ENCODE measurements around the gene COMP.

The COMP gene

GRCh38 chr19:18783958-18784785 is 6.9 kb downstream of the COMP start:
- no peak for DNase-seq (ENCODE audit: low read depth in 2 of 2)

DNA sequence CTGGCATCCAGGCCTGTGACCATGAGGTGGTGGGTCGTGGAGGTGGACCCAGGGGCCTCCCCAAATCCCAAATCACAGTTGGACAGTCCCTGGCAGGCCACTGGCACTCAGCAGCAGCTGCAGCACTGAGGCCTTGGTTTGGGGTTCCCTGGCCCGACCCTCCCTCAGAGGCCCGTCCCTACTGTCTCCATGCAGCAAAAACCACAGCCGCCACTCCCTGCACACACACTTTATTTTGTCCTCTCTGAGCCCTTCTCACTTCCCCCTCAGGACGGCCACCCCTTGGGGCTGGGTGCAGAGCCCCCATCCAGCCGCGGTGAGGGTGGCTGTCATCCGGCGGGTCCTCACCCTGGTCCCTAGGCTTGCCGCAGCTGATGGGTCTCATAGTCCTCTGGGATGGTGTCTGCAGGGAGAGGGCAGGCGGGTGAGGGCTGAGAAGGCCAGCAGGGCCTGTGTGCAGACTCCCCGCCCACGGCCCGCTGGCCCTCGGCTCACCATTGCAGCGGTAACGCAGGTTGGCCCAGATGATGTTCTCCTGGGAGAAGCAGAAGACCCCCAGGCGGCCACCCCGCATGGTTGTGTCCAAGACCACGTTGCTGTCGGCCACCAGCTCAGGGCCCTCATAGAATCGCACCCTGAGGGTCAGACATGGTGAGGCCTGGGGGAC is 8.4 kb downstream of the COMP start:
- no peak for DNase-seq (ENCODE audit: low read depth in 2 of 2)

DNA sequence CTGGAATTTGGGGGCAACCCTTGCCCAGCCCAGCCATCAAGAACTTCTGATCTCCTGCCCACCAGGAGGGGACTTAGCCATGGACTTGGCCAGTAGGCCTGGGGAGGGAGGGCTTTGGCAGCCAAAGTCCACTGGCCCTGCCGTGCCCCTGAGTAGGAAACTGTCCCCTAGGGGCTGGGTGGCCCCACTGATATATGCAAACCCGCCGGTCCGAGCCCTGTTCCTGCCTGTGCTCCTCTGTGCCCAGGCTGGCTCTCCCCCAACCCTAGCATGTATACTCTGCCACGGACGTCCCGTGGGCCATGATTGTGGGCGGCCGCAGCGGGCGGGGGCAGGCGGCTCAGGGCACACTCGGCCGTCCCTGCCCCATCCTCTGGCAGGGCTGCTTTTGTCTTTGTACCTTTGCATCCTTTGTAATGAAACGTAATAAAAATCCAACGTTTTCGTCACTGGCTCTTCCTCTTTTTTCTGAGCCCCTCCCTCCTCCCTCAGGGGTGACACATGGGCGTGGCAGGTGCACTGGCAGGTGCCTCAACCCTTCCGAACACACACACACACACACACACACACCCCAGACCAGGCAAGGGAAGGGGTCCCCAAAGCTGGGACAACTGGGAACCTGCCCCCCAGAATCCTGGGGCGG is 9.1 kb downstream of the COMP start:
- DNase-seq (ENCODE audit: low read depth in 2 of 2), result no peak

DNA sequence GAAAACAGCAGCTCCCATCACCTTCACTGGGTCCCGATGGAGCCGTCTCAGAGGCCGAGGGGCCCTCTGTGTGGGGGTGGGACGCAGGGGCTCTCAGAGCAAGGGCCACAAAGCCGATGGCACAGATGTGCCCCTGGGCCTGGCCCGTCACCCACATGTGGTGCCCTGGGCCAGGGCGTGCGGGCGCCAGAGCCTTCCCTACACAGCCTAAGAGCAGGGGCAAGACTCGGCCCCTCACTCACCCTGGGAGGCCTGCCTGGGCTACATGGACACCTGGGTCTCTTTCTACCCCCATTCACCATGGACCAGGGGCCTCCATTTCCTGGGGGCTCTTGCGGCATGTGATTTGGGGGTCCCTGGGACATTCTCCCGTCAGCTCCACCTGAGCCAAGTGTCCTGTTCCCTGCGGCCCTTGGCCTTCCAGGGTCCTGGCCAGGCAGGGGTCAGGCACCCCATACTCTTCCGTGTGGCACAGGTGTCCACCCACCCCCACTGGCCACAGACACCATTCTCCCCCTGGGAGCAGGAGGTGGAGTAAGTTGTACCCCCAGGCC is 10.0 kb downstream of the COMP start:
- DNase-seq (ENCODE audit: low read depth in 2 of 2), result no peak

- no peak for DNase-seq (ENCODE audit: low read depth in 2 of 2)
Observed at GRCh38 chr19:18780631-18781030, 10.5 kb downstream of the COMP start.

- no peak for DNase-seq (ENCODE audit: low read depth in 2 of 2)
Observed at GRCh38 chr19:18780081-18780480, 11.0 kb downstream of the COMP start.

GRCh38 chr19:18778826-18779495 is 12.1 kb downstream of the COMP start:
- DNase-seq (ENCODE audit: low read depth in 2 of 2), result no peak

GRCh38 chr19:18778076-18778389 is 13.1 kb downstream of the COMP start:
- DNase-seq (ENCODE audit: low read depth in 2 of 2), result no peak

DNA sequence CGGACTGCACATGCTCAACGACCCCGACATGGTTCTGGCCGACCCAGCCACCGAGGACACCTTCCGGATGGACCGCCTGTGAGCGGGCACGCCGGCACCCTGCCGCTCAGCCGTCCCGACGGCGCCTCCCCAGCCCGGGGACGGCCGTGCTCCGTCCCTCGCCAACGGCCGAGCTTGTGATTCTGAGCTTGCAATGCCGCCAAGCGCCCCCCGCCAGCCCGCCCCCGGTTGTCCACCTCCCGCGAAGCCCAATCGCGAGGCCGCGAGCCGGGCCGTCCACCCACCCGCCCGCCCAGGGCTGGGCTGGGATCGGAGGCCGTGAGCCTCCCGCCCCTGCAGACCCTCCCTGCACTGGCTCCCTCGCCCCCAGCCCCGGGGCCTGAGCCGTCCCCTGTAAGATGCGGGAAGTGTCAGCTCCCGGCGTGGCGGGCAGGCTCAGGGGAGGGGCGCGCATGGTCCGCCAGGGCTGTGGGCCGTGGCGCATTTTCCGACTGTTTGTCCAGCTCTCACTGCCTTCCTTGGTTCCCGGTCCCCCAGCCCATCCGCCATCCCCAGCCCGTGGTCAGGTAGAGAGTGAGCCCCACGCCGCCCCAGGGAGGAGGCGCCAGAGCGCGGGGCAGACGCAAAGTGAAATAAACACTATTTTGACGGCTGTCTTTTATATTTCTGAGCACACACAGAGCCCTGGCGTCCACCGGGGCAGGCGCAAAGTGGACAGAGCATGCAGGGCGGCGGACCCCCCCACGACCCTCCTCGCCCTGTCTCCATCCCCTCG is 13.6 kb downstream of the COMP start:
- DNase-seq (ENCODE audit: low read depth in 2 of 2), result no peak

- DNase-seq (ENCODE audit: low read depth in 2 of 2), result no peak
Observed at GRCh38 chr19:18776736-18777135, 14.4 kb downstream of the COMP start.

- no peak for DNase-seq (ENCODE audit: low read depth in 2 of 2)
Observed at GRCh38 chr19:18776288-18776594, 14.9 kb downstream of the COMP start.

DNA sequence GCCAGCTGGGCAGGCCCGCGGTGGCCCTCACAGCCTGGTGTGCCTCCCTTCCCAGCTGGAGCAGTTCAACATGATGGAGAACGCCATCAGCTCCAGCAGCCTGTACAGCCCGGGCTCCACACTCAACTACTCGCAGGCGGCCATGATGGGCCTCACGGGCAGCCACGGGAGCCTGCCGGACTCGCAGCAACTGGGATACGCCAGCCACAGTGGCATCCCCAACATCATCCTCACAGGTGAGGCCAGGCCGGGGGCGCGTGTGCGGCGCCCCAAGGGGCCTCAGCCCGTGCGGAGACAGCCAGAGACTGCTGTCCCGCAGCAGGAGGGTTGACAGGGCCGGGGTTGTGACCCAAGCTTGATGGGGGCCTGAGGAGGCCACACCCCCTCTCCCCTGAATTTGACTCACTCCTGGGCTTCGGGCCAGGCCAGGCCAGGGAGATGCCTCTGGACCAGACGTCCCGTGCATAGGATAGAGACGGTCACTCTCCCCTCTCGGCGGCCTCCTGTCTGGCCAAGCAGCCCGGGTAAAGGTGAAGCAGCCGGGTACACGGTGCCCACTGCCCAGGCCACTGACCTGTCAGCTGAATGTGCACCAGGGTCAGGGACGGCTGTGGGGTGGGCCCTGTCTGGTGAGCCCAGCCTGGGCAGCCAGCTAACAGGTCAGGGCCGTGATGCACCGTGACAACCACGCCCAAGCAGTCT is 15.4 kb downstream of the COMP start:
- DNase-seq (ENCODE audit: low read depth in 2 of 2), result no peak

GRCh38 chr19:18774782-18775444 is 16.2 kb downstream of the COMP start:
- DNase-seq (ENCODE audit: low read depth in 2 of 2), result no peak

- no peak for DNase-seq (ENCODE audit: low read depth in 2 of 2)
Observed at GRCh38 chr19:18774107-18774506, 17.0 kb downstream of the COMP start.

GRCh38 chr19:18773682-18774081 is 17.4 kb downstream of the COMP start:
- DNase-seq (ENCODE audit: low read depth in 2 of 2), result no peak

DNA sequence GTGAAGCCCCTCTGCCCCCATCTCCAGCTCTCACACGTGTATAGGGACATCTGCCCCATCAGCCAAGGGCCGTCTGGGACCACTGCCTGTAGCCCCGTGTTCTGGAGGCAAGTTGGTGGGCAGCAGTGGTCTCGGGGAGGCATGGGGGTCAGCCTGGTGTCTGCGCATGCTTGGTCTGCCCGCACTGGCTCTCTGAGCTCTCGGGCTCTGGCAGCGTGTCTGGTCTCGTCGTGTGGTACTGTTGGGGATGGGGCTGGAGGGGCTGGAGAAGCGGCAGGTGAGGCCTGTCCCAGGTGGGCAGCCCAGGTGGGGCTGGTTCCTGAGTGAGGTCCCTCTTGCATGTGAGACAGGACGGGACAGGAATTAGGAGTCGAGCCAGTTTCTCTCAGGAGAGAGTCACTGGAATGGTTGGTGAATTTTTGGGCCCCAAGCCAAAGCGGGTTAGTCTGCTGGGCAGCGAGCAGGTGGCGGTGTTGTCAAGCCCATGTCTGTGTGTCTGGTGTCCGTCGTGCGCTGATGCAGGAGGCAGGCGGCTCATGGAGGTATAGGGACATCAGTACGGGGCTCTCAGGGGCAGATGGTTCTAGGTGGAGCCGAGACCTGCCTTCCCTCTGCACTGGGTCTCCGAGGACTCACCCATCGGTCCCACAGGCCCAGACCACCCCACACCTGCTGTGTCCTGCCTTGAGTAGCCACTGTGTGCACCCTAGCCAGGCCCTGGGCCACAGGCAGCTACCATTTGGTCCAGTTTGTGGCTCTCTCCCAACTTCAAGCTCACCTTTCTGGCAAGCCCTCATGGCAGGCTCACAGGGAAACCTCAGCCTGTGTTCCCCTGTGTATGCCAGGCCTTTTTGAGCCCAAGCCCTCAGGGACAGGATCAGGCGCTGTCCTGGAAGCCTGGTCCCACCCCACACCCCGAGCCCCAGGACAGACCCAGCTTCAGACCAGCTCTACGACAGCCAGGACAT is 18.2 kb downstream of the COMP start:
- no peak for DNase-seq (ENCODE audit: low read depth in 2 of 2)

DNA sequence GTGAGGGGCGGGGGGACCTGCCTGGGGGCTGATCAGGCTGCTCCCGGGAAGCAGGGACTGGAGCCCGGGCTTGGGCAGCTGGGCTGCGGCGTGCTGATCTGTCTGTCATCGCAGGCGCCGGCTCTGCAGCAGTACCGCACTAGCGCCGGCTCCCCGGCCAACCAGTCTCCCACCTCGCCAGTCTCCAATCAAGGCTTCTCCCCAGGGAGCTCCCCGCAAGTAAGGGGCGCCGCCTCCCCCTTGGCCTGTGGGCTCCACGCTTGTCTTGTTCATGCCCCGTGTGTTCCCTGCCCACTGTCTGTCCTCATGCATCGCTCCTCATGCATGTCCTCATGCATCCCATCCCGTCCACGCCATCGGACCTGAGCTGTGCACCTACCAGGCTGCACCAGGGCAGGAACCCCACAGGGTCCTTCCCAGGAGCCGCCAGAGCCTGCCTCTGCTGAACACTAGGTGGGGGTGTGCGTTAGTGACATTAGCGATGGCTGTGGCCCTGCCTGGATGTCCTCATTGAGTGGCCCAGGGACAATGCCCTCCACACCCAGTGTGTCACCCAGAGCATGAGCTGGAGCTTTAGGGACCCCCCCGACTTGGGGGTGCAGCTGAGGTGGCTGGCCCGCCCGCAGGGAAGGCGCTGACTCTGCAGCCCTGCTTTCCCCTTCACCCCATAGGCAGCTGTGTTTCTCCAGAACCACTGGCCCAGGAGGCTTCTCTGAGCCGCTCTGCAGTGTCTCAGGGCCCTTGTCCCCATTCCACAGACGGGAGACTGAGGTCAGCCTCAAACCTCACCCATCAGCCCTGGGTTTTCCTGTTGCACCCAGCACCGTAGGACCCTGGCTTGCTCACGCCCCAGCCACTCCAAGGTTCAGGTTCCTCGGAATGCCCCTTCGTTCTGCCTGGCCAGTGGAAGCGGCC is 19.5 kb downstream of the COMP start:
- no peak for DNase-seq (ENCODE audit: low read depth in 2 of 2)

DNA sequence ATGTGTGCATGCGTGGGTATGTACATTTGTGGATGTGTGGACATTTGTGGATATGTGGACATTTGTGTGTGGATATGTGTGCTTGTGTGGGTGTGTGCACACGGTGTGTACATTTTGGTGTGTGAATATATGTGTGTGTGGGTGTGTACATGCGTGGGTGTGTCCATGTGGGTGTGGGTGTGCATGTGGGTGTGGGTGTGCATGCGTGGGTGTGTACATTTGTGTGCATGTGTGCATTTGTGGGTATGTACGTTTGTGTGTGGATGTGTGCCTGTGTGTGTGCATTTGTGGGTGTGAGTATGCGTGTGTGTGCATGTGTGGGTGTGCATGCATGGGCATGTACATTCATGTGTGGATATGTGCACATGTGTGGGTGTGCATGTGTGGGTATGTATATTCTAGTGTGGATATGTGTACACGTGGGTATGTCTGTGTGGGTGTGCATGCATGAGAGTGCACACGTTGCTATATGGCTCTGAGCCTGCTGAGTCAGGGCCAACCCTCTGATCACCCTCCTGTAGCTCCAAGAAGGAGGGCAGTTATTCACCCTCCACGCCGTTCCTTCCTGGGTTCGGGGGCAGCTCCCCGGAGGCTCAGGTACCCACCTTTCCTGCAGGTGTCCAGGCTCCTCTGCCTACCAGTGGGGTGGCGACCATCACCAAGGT is 20.3 kb downstream of the COMP start:
- no peak for DNase-seq (ENCODE audit: low read depth in 2 of 2)

Measured in stimulated activated CD4-positive, alpha-beta T cell treated with anti-CD3 and anti-CD28 coated beads, Interleukin-12 subunit alpha, Interleukin-12 subunit beta, amount 100 ng/mL, for 24 hours (primary cell).